GM03348 (cell line): ENCODE data around the gene ZSCAN4.
A peak's percentile ranks its signal among the peaks of the same experiment; 100 is the strongest.

ENCODE experiments used
- DNase-seq: peaks from one replicate; pipeline ENCODE4 v3.0.0; 2012; ENCODE audit warnings: low spot score

Gene ZSCAN4

DNA sequence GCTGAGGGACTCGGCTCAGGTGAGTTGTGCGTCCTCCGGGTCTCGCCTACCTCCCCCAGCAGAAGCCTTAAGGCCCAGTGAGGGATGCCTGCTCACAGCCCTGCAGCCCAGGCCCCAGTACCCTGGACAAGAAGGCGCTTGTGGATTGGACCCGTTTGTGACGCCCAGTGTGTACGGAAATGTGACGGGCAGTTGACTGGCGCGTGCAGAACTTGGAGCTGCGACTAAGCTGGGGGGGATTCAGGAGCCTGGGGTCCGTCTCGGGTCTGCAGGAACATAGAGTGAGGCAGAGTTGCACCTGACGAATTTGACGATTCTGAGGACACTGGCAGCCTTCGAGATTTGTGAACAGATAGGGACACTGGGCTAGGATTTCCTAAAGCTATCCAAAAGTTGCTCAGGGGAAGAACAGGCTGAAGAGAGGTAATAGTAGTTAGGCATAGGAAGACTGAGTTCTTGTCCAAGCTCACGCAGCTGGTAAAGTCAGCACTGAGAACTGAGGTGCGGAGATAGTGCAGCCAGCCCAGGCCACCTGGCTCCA lies 13.6 kb downstream of the ZSCAN4 start:
- no peak for DNase-seq

DNA sequence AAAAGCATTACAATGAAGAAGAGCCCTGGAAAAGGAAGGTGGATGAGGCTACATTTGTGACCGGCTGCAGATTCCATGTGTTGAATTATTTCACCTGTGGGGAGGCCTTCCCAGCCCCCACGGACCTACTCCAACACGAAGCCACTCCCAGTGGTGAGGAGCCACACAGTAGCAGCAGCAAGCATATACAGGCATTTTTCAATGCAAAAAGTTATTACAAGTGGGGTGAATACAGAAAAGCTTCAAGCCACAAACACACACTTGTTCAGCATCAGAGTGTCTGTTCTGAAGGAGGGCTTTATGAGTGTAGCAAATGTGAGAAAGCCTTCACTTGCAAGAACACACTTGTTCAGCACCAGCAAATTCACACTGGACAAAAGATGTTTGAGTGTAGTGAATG lies 18.0 kb downstream of the ZSCAN4 start:
- DNase-seq: no peak

DNA sequence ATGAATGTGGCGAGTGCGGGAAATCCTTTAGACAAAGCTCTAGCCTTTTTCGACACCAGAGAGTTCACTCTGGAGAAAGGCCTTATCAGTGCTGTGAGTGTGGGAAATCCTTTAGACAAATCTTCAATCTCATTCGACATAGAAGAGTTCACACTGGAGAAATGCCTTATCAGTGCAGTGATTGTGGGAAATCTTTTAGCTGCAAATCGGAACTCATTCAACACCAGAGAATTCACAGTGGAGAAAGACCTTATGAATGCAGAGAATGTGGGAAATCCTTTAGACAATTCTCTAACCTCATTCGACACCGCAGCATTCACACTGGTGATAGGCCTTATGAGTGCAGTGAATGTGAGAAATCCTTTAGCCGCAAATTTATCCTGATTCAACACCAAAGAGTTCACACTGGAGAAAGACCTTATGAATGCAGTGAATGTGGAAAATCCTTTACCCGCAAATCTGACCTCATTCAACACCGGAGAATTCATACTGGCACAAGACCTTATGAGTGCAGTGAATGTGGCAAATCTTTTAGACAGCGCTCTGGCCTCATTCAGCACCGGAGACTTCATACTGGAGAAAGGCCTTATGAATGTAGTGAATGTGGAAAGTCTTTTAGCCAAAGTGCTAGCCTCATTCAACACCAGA lies 18.8 kb downstream of the ZSCAN4 start:
- no peak for DNase-seq

- DNase-seq: no peak
Measured at GRCh38 chr19:57688011-57688763, 19.5 kb downstream of the ZSCAN4 start.

DNA sequence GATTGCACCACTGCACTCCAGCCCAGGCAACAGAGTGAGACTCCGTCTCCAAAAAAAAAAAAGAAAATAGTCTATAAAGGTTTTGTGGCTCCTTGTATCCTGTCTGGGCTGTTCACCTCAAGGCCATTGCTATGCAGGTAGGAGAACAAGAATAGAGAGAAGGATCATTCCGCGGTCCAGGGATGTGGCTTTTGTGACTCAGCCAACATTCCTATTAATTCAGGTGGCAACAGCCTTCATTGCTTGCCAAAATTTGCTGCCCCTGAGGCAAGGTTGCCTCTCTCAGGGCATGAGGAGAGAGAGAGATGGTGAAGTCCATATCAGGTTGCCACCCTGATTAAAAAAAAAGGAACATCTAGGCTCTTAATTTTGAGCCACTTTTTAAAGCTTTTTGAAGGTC lies 21.0 kb downstream of the ZSCAN4 start:
- DNase-seq: no peak

DNA sequence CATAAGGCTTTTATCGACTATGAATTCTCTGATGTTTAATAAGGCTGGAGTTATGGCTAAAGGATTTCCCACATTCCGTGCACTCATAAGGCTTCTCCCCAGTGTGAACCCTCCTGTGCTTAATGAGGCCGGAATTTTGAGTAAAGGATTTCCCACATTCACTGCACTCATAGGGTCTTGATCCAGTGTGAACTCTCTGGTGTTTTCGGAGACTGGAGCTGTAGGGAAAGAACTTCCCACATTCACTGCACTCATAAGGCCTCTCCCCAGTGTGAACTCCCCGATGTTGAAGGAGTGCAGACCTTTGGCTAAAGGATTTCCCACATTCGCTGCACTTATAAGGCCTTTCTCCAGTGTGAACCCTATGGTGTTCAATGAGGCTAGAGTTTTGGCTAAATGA lies 32.9 kb downstream of the ZSCAN4 start:
- DNase-seq: no peak

GRCh38 chr19:57706346-57706745 lies 37.6 kb downstream of the ZSCAN4 start:
- DNase-seq: no peak

GRCh38 chr19:57708641-57709361 lies 40.1 kb downstream of the ZSCAN4 start, which contains the start of gene ZNF154:
ZNF154 (minus strand) TSS chr19:57709204; CDS start chr19:57708971, 233 bp downstream.
- DNase-seq: peak; percentile 82

DNA sequence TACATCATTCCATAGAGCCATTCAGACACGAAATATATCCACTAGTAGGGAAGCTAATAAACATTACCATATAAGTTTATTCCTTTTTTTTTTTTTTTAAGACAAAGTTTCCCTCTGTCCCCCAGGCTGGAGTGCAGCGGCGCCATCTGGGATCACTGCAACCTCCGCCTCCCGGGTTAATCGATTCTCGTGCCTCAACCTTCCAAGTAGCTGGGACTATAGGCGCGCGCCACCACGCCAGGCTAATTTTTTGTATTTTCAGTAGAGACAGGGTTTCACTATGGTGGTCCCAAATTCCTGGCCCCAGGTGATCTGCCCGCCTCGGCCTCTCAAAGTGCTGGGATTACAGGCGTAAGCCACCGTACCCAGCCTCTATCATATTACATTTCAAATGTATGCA lies 40.9 kb downstream of the ZSCAN4 start:
- DNase-seq: no peak

- DNase-seq: no peak
Measured at GRCh38 chr19:57712222-57712621, 43.5 kb downstream of the ZSCAN4 start.

DNA sequence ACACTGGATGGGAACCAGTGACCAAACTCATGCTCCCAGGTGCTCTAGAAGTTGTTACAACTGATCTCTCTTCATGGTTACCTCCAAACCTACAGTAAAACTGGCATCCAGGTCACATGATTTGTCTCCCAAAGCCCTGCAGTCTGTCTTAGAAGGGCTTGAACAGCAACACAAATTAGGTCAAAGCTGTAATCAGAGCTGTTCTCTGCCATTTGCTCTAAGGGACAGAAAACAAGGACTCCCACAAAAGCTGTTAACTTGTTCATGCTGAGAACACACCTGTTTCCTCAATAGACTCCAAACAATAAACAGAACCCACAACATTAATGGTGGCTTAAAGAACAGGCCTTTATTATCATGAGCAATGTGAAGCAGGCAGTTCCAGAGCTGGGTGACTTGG lies 50.7 kb downstream of the ZSCAN4 start:
- DNase-seq: no peak

DNA sequence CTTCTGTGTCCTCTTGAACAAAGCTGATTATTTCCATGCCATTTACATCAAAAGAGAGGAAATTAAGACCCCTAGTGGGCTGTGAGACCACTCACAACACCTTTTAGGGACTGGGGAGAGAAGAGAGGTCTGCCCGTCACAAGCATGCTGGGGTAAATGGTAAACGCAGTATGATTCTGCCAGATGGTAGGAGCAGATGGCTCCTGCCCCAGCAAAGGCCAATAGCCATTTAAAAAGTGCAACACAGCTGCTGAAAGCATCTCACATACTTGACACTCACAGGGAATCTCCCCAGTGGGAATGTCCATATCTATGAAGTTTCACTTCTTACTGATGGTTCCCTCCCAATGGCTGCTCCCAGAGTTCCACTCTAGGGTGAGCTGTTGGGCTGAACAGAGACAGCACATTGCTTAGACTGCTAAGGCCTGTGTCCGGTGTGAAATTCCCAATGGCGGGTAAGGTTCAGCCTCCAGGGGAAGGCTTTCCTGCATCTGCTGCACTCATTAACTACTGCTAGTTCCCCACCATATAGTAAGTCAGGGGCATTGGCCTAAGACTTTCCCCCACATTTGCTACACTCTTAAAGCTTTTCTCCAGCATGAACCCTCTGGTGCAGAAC lies 51.3 kb downstream of the ZSCAN4 start:
- no peak for DNase-seq

DNA sequence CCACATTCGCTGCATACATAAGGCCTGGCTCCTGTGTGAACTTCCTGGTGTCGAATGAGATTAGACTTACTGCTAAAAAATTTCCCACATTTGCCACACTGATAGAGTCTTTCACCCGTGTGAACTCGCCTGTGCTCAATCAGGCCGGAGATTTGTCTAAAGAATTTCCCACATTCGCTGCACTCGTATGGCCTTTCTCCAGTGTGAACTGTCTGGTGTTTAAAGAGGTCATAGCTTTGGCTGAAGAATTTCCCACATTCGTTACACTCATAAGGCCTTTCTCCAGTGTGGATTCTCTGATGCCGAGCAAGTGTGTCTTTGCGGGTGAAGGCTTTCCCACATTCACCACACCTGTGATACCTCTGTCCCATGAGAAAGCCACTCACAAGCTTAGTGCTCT lies 52.1 kb downstream of the ZSCAN4 start:
- no peak for DNase-seq
